ENCODE measurements around the gene LCNL1. TPM values are rescaled to one million over a fixed set of nuclear protein-coding genes. Genes with fewer than 3 reads are reported as not detected.
A peak's percentile ranks its signal among the peaks of the same experiment; 100 is the strongest.
"Not testable (repeated sequence)": the region's sequence is repeated elsewhere in the genome, so short reads cannot be mapped to it uniquely, and the experiment has no call there.

LCNL1 gene
- total RNA-seq, 1 donor from 2014 or later, result not detected

DNA sequence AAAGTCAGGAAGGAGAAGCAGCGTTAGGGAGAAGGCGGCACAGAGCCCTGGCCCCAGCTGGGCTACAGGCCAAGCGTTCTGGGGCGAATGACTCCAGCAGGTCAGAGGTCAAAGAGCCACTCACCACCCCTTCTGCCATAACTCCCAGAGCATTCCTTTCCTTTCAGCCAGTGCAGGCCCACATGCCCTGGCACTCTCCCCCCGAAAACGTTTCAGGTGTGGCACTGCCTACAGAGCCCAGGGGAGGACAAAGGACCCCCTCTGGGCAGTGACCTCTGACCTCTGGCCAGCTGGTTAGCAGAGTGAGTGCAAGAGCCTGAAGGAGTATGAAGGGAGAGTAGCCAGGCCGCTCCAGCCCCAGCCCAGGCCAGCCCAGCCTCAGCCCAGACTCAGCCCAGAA, 40.4 kb downstream of the LCNL1 start:
- DNase-seq (ENCODE audit: low read depth in 2 of 2), result no peak

DNA sequence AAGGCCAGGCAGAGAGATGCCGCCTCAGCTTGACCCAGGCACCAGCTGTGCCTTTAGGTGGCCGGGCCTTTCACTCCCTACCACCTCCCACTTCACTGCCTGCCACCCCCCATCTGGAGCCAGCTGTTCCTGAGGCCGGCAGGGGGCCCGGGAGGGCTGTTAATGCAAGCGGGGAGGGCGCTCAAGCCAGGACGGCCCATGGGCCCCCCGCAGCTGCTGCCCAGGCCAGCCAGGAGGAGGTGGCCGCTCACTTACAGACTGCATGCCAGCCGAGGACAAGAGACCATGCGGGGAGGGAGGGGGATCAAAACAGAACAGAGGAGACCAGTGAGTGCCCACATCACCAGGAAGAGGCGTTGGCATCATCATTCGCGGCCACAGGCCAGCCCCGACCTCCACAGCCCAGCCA, 40.8 kb downstream of the LCNL1 start:
- DNase-seq (ENCODE audit: low read depth in 2 of 2), result no peak

DNA sequence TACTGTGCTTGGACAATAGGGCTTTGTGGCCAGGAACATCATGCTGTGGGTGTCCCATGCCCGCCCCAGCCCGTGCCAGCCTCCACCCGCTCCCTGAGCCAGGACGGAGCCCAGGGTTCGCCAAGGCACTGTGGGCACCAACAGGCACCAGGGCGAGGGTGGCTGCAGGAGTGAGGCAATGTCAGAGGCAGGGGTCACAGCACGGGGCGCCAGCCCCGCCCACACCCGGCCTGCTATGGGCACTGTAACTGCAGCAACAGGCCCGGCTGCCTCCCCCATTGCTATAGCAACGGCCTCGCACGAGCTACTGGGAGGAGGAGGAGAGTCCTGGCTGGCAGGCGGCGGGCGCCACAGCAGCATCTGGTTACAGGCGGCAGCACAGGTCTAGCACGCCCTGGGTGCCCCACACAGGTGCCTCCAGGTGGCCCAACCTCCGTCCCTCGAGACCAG, 42.7 kb downstream of the LCNL1 start:
- no peak for DNase-seq (ENCODE audit: low read depth in 2 of 2)

DNA sequence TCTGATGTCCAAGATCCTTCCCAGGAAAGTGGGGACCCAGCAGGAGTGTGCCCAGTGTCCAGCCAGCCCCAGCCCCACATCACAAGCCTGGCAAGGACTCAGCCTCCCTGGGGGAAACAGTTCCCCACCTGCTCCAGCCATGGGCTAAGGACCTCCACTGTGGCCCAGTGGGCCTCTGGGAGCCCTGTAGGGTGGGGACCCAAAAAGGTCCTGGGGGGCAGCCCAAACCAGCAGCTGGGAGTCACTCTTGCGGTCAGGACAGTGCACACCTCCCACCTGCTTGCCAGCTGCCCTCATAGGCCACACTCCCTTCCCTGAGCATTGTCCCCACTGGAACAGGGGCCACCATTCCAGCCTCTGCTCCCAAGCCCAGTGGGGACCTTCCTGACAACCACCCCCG, 43.6 kb downstream of the LCNL1 start:
- no peak for DNase-seq (ENCODE audit: low read depth in 2 of 2)

GRCh38 chr9:137026828-137027227, 44.0 kb downstream of the LCNL1 start:
- no peak for DNase-seq (ENCODE audit: low read depth in 2 of 2)

DNA sequence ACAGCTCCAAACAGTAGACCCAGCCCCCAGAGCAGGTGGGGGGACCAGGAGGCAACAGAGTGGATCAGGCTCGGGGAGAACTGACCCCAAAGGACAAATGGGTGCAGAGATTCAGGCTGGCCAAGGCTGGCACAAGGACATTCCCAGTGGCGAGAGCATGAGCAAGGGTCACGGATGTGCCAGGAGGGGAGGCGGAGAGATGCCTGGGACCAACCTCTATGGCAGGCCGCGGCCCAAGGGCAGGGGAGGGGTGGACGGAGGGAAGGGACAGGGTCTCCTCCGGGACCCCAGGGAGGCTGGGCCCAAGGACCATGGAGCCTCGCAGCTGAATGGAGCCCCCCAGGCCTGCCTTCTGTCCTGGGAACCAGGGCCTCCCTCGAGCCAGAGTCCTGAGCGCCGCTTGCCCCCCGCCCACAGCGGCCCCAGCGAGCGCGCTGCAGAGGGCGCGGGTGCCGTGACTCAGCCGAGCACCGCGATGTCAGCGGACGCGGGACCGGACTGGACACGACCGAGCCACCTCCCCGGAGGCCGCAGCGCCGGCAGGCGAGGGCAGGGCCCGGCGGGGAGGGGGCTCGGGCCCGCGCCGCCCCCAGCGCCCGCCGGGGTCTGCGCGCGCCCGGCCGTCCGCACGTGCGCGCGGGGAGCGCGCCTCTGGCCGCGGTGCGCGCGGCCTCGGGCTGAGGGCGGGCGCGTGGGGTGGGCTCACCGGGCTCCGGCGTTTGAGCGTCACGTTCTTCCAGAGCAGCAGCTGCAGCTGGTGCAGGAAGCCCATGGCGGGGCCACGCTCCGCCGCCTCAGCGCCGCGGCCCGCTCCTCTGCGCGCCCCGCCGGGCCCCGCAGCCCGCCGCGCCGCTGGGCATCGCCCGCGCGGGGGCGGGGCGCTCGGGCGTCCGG, 44.8 kb downstream of the LCNL1 start, which contains the start of gene ABCA2:
ABCA2 (minus strand) TSS at position 869 of the 894 bp plus-strand sequence; CDS start at position 772, 97 bp downstream.
- DNase-seq (ENCODE audit: low read depth in 2 of 2), result no peak

- peak in 1 of 2 donors; percentile 60 for DNase-seq (ENCODE audit: low read depth in 2 of 2)
These were observed 45.7 kb downstream of the LCNL1 start for GRCh38 chr9:137028263-137029057.

DNA sequence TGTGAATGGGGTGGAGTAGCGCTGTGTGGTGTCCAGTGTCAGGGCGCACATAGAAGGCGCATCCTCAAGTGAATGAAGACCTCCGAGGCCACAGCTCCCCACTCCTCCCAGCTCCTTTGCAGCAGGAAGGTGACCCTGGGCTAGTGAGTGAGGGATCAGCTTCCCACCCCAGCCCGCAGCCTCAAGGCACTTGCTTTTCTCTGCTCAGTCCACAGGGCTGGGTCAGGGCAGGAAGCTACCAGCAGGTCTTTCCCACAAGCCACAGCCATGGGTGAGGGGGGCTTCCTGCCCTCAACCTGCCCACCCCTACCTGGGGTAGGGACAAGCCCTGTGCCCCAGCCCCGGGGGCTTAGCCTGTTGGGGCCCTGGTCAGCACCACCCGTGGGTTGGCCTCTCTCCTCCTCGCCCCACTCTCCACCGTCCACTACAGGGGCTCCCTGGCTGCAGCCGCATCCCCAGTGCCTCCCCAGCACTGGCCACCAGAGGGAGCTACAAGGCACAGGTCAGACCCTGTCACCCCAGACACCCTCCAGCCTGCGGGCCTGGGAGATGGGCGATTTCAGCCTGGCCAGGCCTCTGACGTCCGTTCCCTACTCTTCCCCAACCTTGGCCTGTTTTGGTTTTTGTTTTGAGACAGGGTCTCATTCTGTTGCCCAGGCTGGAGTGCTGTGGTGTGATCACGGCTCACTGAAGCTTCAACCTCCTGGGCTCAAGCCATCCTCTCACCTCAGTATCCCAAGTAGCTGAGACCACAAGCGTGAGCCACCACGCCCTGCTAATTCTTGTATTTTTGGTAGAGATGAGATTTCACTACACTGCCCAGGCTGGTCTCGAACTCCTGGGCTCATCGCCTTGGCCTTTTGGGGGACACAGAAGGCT, 46.5 kb downstream of the LCNL1 start:
- DNase-seq (ENCODE audit: low read depth in 2 of 2), result peak; percentile 23 to 56

DNA sequence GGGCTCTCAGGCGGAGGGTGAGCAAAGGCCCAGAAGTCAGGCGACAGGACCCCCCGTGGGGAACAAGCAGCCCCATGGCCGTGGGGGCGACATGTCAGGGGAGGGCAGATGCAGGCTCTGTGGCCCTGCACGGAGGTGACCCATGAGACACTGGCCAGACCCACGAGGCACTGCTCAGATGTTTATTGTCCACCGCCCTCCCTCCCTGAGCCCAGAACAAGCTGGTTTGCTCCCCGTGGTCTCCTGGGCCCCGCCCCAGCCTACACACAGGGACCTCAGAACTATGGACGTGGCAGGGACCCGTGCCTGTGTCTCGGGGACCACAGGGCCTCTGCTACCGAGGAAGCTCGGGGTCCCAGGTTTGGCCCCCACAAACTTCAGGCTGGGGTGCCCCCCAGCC, 47.2 kb downstream of the LCNL1 start:
- no peak for DNase-seq (ENCODE audit: low read depth in 2 of 2)

DNA sequence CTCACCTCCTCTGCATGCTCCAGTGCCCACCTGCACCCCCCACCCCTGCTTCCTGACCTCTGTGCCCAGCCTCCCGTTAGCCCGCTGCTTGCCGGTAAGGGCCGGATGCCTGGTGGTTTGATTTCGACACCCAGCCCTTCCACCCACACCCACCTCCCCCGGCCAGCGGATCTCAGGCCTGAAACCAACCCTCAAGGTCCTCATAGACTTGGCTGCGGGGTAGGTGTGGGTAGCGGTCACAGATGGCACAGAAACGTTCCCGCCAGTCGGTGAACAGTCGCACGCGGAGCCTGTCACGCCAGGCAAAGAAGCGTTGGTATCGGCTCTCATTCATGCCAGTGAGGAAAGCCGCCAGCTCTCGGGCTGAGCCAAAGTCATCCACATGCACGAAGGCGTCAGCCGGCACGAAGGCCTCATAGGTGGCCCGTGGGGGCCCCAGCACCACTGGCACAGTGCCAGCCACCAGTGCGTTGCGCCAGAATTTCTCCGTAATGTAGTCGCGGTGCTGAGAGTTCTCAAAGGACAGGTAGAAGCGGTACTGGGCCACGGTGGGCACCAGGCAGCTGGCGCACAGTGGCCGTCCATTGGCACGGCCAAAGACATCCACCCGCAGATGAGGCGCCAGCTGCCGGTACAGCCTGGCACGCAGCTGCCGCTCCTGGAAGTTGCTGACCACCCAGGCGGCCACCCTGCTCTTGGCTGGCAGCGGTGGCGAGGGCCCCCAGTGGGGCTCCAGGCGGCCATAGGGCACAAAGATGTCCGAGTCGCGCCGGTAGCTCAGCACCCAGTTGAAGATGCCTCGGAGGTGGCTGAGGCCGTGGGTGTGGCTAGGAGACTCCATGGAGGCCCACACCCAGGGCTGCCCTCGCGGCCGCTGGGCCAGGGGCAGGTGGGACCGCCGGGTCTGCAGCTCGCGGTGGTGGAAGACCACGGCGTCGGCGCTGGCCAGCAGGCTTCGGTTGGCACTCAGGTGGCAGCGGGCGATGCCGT, 48.0 kb downstream of the LCNL1 start:
- DNase-seq (ENCODE audit: low read depth in 2 of 2), result no peak

- DNase-seq (ENCODE audit: low read depth in 2 of 2), result no peak
These were observed 49.3 kb downstream of the LCNL1 start, which contains the start of gene FUT7 for GRCh38 chr9:137031904-137032640. Gene FUT7, minus strand, starts transcription at chr9:137032088. Its CDS starts 97 bp downstream, at chr9:137031991.

DNA sequence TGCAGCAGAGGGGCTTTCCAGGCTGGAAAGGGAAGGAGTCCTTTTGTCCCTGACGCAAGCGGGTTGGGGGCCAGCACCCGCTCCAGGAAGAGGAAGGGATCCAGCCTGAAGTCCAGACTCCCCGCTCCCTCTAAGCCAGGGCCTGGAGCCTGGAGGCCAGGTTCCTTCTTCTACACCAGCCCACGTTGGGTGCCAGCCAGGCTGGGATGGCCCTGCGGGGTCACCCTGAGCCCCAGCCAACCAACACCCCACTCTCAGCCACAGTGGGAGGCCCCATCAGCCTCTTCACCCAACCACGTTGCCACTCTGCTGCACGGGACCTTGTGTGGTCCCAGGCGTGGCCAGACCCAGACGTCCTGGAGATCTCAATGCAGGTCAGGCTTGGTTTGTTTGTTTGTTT, 50.1 kb downstream of the LCNL1 start:
- no peak for DNase-seq (ENCODE audit: low read depth in 2 of 2)

- DNase-seq (ENCODE audit: low read depth in 2 of 2), result not testable (repeated sequence)
These were observed 50.7 kb downstream of the LCNL1 start for GRCh38 chr9:137033481-137033880.

DNA sequence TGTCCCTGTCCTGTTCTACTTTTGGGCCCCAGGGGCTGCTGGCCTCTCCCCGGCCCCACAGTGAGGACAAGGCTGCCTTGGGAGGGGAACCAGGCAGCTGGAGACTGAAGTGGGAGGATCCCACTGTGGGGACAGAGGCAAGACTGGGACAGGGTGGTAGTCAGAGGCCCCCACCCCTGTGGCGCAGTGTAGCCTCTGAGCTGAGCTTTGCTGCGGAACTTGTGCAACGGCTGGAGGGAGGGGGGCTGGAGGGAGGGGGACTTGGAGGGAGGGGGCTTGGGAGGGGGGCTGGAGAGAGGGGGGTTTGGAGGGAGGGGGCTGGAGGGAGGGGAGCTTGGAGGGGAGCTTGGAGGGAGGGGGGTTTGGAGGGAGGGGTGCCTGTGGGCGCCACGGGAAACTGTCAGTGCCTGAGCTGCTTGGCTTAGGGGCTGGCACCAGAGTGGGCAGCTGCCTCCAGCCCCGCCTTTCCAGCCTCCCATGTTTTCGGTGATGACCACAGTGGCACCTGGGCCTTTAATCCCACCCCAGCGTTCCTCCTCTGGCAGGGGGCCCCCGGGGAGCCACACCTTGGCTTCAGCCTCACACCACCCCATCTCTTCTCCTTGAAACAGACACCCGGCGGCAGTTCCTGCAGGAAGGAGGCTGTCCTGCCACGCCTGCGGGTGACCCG, 51.4 kb downstream of the LCNL1 start:
- no peak for DNase-seq (ENCODE audit: low read depth in 2 of 2)

DNA sequence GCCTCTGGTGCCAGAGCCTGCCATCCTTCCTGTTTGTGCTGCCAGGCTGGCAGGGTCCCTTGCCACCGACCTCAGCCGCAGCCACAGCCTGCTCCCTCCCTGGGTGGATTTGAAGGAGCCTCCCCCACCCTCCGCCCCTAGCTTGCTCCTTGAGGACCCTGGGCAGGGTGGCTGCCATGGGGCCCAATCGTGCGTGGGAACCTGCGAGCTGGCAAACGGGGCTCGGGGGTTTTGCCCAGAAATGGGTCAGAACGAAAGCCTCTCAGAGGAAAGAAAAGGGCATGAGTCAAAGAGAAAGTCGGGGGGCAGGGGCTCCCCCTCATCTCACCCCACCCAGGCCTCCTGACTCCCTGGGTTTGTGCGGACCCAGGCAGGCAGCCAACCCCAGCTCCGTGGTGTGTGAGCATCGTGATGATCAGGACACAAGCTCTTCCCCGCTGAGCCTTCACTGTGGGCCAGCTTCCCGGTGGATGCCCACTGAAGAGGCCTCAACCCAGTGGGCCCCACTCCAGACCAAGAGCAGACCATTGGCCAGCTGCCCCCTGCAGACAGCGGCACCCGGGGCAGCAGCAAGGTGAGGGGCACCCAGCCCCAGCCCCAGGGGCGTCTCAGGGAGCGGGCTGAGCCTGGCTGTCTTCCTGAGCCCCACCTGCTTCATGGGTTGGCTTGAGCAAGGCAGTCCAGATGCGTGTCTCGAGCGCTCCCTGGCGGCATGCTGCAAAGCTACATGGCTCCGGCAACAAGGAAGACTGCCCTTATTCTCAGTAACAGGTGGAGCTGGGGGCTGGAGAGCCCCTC, 52.1 kb downstream of the LCNL1 start:
- DNase-seq (ENCODE audit: low read depth in 2 of 2), result peak; percentile 68 to 85
